22Rv1 (cell line): ENCODE measurements around the gene HPDL.

Experiments used
- CTCF ChIP-seq: fragments of 450-650 bp; IDR thresholded peaks from 2 replicates; pipeline ENCODE4 v1.5.1; 2017; ENCODE audit warnings: mild to moderate bottlenecking
- ZFX ChIP-seq: fragments of 450-650 bp; IDR thresholded peaks from 2 replicates; pipeline ENCODE4 v1.6.1; 2017; ENCODE audit warnings: antibody characterized with exemption, borderline replicate concordance

- TF ChIP-seq CTCF: no peak
- no peak for TF ChIP-seq ZFX
Measured at GRCh38 chr1:45335855-45336324, 9.2 kb downstream of the HPDL start.
